Esophagus squamous epithelium (tissue), 5 donors: ENCODE results near the gene BEST4. TPM values are rescaled to one million over a fixed set of nuclear protein-coding genes. Genes with fewer than 3 reads are reported as not detected.
A peak's percentile ranks its signal among the peaks of the same experiment; 100 is the strongest.

Source experiments
- DNase-seq: peaks from one replicate; lab custom pipeline; 2025; lab: John Stamatoyannopoulos, UW
- H3K27ac ChIP-seq, 4 donors: fragments of 200-600 bp; sonication (generic); one replicate each; pipeline ENCODE4 v1.5.1; 2016 to 2019; ENCODE audit warnings: mild to moderate bottlenecking in 1 of 4
- H3K27me3 ChIP-seq, 4 donors: fragments of 200-600 bp; sonication (generic); 1 replicate in 3 of 4; 2 replicates in 1 of 4; pipeline versions ENCODE4 v1.5.1 to v1.6.0; 2017 to 2021; ENCODE audit warnings: antibody characterized with exemption in 1 of 4
- H3K36me3 ChIP-seq, 3 donors: fragments of 200-600 bp; sonication (generic); one replicate each; pipeline ENCODE4 v1.5.1; 2016 to 2019
- H3K4me1 ChIP-seq, 3 donors: fragments of 200-600 bp; sonication (generic); one replicate each; pipeline ENCODE4 v1.5.1; 2017 to 2019
- H3K4me3 ChIP-seq, 4 donors: fragments of 200-600 bp; sonication (generic); 1 replicate in 3 of 4; 2 replicates in 1 of 4; pipeline ENCODE4 v1.5.1; 2016 to 2019; ENCODE audit warnings: mild to moderate bottlenecking in 2 of 4, moderate library complexity in 1 of 4
- H3K9me3 ChIP-seq, 3 donors: fragments of 200-600 bp; sonication (generic); one replicate each; pipeline ENCODE4 v1.5.1; 2016 to 2019
- POLR2A ChIP-seq, 4 donors: fragments of 450-650 bp; IDR thresholded peaks; one replicate each; pipeline ENCODE4 v1.6.1; 2017; ENCODE audit warnings: antibody characterized with exemption in 4 of 4, mild to moderate bottlenecking in 4 of 4, moderate library complexity in 3 of 4
- WGBS, 2 donors: methylation state at CpG; one replicate each; pipeline ENCODE4 v1.1.5; 2018; 5-methylcytosine and 5-hydroxymethylcytosine counted together
- intact Hi-C: fragments of 100-400 bp; cut with DNase I; formaldehyde crosslinking; loops from one replicate; pipeline ENCODE4 v1.15.0; 2022
- total RNA-seq, 4 donors: library from RNA; depleted of rRNA; stranded (reverse); fragments of >200 nt; gene quantifications; one replicate each; pipeline ENCODE4 v1.1.0, GENCODE V29; 2016
- TF ChIP-seq, protein P1 (sequence below), 6 experiments: fragments of 450-650 bp in 4 of 6; fragments of 200-600 bp in 2 of 6; sonication (generic) in 2 of 6; IDR thresholded peaks; one replicate each; pipeline ENCODE4 v1.5.1; 2016 to 2019; ENCODE audit warnings: antibody characterized with exemption in 6 of 6, mild to moderate bottlenecking in 4 of 6, moderate library complexity in 4 of 6
- donor health status: DM: yes; HTN: yes; CAD: no.

The BEST4 gene
- total RNA-seq, 4 donors from 2014 or later: 0.26 TPM; not detected in 3

DNA sequence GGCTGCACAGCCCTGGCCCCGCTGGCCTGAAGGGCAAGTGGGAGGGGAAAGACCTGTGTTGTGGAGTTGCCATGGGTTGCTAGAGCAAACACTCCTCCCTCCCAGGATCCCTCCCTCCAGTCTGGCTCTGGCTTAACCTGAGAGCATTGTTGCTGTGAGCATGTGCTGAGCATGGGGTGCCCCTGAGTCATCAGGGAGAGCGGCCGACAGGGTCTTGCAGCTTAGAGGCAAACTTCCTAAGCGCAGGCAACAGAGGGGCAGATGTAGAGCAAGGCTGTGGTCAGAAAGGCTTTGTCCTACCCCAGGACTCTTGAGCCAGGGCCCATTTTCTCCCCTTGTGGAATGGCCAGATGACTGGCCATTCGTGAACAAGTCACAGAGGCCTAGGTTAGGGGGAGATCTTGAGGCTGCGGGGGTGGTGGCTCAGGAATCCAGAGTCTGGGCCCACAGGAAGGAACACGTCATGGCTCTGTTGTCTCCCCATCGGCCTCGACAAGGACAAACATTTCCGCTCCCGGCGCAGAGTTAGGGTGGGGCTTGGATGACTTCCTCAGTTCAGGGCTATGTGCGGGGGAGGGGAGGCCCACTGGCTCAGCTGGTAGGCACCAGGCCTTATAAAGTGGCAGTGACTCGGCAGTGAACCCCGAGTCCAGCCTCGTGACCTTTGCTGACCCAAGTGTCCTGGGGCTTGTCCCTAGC is 19.5 kb upstream of the BEST4 start:
- H3K9me3 ChIP-seq: no peaks in the 10 kb centered on the region
- peaks cover 61 to 96% (median 61%) of the 10 kb centered on the region in 3 donors for H3K4me1 ChIP-seq
- H3K27ac ChIP-seq: peak overlapping the region; percentile 94 to 99 (median 96)
- DNase-seq: peak; percentile 81
- H3K27me3 ChIP-seq: no peaks in the 10 kb centered on the region
- H3K36me3 ChIP-seq: peaks cover 17 to 43% (median 17%) of the 10 kb centered on the region in 3 donors
- intact Hi-C loops: no loop called here
- TF ChIP-seq, protein P1, sequence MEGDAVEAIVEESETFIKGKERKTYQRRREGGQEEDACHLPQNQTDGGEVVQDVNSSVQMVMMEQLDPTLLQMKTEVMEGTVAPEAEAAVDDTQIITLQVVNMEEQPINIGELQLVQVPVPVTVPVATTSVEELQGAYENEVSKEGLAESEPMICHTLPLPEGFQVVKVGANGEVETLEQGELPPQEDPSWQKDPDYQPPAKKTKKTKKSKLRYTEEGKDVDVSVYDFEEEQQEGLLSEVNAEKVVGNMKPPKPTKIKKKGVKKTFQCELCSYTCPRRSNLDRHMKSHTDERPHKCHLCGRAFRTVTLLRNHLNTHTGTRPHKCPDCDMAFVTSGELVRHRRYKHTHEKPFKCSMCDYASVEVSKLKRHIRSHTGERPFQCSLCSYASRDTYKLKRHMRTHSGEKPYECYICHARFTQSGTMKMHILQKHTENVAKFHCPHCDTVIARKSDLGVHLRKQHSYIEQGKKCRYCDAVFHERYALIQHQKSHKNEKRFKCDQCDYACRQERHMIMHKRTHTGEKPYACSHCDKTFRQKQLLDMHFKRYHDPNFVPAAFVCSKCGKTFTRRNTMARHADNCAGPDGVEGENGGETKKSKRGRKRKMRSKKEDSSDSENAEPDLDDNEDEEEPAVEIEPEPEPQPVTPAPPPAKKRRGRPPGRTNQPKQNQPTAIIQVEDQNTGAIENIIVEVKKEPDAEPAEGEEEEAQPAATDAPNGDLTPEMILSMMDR (IDR thresholded peaks at IDR 0.05): no peak
- peak in 1 of 4 donors; percentile 27 for TF ChIP-seq POLR2A (IDR thresholded peaks at IDR 0.05)
- 0% methylated on average over 2 to 11 of the region's 16 CpGs for whole genome bisulfite sequencing, 2 donors
- H3K4me3 ChIP-seq: peak overlapping the region in 2 of 4 donors; percentile 31 to 55

DNA sequence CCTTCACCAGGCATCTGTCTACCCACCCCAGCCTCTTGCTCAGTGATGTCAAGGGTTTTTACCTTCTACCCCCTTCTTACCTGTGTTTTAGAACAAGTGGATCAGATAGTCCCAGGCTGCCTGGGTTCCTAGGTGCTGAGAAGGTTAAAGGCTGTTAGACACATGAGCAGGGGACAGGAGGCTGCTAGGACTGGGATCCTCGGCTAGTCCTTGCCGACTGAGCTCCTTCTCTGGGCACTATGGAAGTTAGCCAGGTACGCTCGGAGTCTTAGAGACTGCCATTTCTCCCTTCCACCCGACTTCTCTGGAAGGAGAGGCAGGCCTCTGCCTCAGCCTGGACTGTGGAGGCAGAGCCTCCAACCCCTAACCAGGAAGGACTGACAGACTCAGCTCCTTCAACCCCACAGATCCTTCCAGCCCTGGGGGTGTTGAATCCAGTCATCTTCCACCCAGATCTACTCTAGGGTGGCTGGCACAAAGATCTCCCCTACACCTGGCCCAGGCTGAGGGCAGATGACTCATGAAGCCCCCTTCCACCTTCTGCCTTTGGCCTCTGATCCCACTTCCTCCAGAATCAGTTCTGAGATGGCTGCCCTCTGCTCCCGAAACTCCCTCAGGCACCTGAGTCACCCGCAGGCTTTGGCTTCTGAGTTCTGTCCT is 18.9 kb upstream of the BEST4 start, which contains the start of gene DYNLT4:
DYNLT4 (minus strand) TSS at position 648 of the 660 bp plus-strand sequence. CDS start 683 bp downstream, outside the sequence.
- DNase-seq: no peak
- Histone ChIP-seq H3K9me3 (no peaks in the 10 kb centered on the region), H3K27ac (peak within 1 kb of the TSS; percentile 94 to 99 (median 96)), H3K4me1 (peaks cover 68 to 96% (median 68%) of the 10 kb centered on the region in 3 donors), H3K27me3 (no peaks in the 10 kb centered on the region), H3K36me3 (peaks cover 17 to 50% (median 17%) of the 10 kb centered on the region in 3 donors), H3K4me3 (peak within 1 kb of the TSS in 2 of 4 donors; percentile 31 to 55)
- peak in 1 of 4 donors; percentile 32 for TF ChIP-seq POLR2A (IDR thresholded peaks at IDR 0.05)
- TF ChIP-seq, protein P1 (IDR thresholded peaks at IDR 0.05): no peak
- WGBS, 2 donors: 46 to 48% methylated on average over 3 to 5 of the region's 7 CpGs
- intact Hi-C loops: no loop called here

DNA sequence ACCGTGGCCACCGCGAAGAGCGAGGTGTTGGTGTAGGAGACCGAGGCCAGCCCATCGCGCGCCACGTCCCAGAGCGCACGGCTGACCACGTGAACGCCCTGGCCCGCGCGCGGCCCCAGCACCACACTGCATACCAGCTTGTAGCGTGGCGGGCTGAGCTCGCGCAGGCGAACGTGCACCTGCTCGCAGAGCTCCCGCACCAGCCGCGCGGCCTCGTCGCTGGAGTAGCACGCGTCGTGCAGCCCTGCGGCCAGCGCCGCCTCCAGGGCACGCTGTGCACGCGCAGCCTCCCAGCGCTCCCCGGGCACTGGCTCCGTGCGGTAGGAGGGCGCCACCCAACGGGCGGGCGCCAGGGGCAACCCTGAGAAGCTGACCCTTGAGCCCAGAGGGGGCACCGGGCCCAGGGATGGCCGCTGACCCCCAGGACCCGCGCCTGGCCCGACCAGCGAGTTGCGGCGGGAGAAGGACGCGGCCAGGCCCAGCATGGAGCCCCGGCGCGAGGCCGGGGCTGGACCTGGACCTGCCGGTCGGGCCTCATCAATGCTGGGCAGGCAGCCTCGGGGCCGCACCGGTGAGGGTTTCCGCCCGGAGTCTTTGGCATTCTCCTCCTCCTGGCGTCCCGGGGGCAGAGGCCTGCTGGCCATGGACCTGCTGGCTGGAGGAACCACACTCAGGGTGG is 18.2 kb upstream of the BEST4 start:
- H3K9me3 ChIP-seq: no peaks in the 10 kb centered on the region
- H3K27me3 ChIP-seq: no peaks in the 10 kb centered on the region
- peaks cover 17 to 53% (median 17%) of the 10 kb centered on the region in 3 donors for H3K36me3 ChIP-seq
- H3K27ac ChIP-seq: peak overlapping the region; percentile 94 to 99 (median 96)
- TF ChIP-seq, protein P1 (IDR thresholded peaks at IDR 0.05): no peak
- TF ChIP-seq POLR2A (IDR thresholded peaks at IDR 0.05): no peak
- peaks cover 66 to 96% (median 74%) of the 10 kb centered on the region in 3 donors for H3K4me1 ChIP-seq
- WGBS, 2 donors: 85 to 94% methylated on average over 4 to 22 of the region's 70 CpGs
- no peak for DNase-seq
- peak overlapping the region in 1 of 4 donors; percentile 3 for H3K4me3 ChIP-seq
- intact Hi-C loops: no loop called here

DNA sequence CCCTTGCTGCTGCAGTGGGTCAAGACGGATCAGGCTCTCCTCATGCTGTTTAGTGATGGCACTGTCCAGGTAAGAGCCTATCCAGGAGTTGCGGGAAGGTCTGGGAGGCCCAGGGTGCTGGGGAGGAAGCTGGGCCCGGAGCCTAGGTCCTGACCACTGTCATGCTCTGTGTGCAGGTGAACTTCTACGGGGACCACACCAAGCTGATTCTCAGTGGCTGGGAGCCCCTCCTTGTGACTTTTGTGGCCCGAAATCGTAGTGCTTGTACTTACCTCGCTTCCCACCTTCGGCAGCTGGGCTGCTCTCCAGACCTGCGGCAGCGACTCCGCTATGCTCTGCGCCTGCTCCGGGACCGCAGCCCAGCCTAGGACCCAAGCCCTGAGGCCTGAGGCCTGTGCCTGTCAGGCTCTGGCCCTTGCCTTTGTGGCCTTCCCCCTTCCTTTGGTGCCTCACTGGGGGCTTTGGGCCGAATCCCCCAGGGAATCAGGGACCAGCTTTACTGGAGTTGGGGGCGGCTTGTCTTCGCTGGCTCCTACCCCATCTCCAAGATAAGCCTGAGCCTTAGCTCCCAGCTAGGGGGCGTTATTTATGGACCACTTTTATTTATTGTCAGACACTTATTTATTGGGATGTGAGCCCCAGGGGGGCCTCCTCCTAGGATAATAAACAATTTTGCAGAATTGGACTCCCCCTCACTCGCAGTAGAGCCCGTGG is 17.5 kb upstream of the BEST4 start:
- Histone ChIP-seq H3K4me3 (peak overlapping the region in 1 of 4 donors; percentile 3), H3K9me3 (no peaks in the 10 kb centered on the region), H3K27me3 (no peaks in the 10 kb centered on the region), H3K36me3 (peaks cover 17 to 53% (median 17%) of the 10 kb centered on the region in 3 donors), H3K27ac (peak overlapping the region in 3 of 4 donors; percentile 30 to 99 (median 94)), H3K4me1 (peaks cover 61 to 96% (median 68%) of the 10 kb centered on the region in 3 donors)
- DNase-seq: no peak
- intact Hi-C loops: no loop called here
- TF ChIP-seq POLR2A (IDR thresholded peaks at IDR 0.05): no peak
- TF ChIP-seq, protein P1 (IDR thresholded peaks at IDR 0.05): no peak
- 90 to 92% methylated on average over 12 to 16 of the region's 20 CpGs for WGBS, 2 donors
